CD4-positive, CD25-positive, alpha-beta regulatory T cell (primary cell): ENCODE results near the gene CELSR1. TPM values are rescaled to one million over a fixed set of nuclear protein-coding genes. Genes with fewer than 3 reads are reported as not detected.
A peak's percentile ranks its signal among the peaks of the same experiment; 100 is the strongest.

Experiments used
- ATAC-seq, 2 donors: fragments of 150-1000 bp; cut with Tn5 transposase; one replicate each; pipeline ENCODE4 v1.10.0; 2021; ENCODE audit warnings: low read depth in 2 of 2, moderate number of reproducible peaks in 2 of 2, moderate library complexity in 1 of 2
- DNase-seq, 3 donors: peaks; one replicate each; pipeline versions ENCODE4 v3.0.0 to v3.0.0-alpha.2; 2012 to 2022; ENCODE audit warnings: mixed read lengths in 1 of 3
- H3K27ac ChIP-seq: one replicate; pipeline ENCODE4 v1.7.0; 2013; ENCODE audit warnings: mild to moderate bottlenecking, low read length; ENCODE audit not compliant: insufficient read depth, poor library complexity, severe bottlenecking
- H3K27me3 ChIP-seq: one replicate; pipeline ENCODE4 v1.7.0; 2013; ENCODE audit warnings: low read length; ENCODE audit not compliant: control insufficient read depth, insufficient read depth
- H3K36me3 ChIP-seq: one replicate; pipeline ENCODE4 v1.7.0; 2013; ENCODE audit warnings: mild to moderate bottlenecking, low read length, moderate library complexity; ENCODE audit not compliant: control insufficient read depth, insufficient read depth
- H3K4me1 ChIP-seq: 2 replicates; pipeline ENCODE4 v1.7.0; 2013; ENCODE audit warnings: mild to moderate bottlenecking, low read length; ENCODE audit not compliant: insufficient read depth, control insufficient read depth, poor library complexity, severe bottlenecking
- H3K4me3 ChIP-seq: one replicate; pipeline ENCODE4 v1.7.0; 2013; ENCODE audit warnings: low read depth, mild to moderate bottlenecking, low read length, moderate library complexity
- H3K9me3 ChIP-seq, 2 experiments: 1 replicate in 1 of 2; 2 replicates in 1 of 2; pipeline ENCODE4 v1.7.0; 2013; ENCODE audit warnings: low read length in 2 of 2, mild to moderate bottlenecking in 1 of 2, moderate library complexity in 1 of 2; ENCODE audit not compliant: control insufficient read depth in 2 of 2
- H3K27ac Mint-ChIP-seq, 3 donors: one replicate each; pipeline ENCODE4 v1.8.0; 2020 to 2022; ENCODE audit warnings: mild to moderate bottlenecking in 3 of 3, mixed read lengths in 3 of 3, moderate library complexity in 2 of 3
- H3K27me3 Mint-ChIP-seq: one replicate; pipeline ENCODE4 v1.8.0; 2022; ENCODE audit warnings: mild to moderate bottlenecking, mixed read lengths
- H3K36me3 Mint-ChIP-seq: one replicate; pipeline ENCODE4 v1.8.0; 2020; ENCODE audit warnings: mixed read lengths
- H3K4me1 Mint-ChIP-seq, 4 donors: one replicate each; pipeline ENCODE4 v1.8.0; 2020 to 2022; ENCODE audit warnings: mixed read lengths in 4 of 4, mild to moderate bottlenecking in 1 of 4
- H3K4me3 Mint-ChIP-seq, 4 donors: one replicate each; pipeline ENCODE4 v1.8.0; 2020 to 2022; ENCODE audit warnings: mild to moderate bottlenecking in 4 of 4, mixed read lengths in 4 of 4, moderate library complexity in 3 of 4
- H3K9me3 Mint-ChIP-seq, 7 donors: one replicate each; pipeline ENCODE4 v1.8.0; 2020 to 2022; ENCODE audit warnings: mixed read lengths in 7 of 7, mild to moderate bottlenecking in 3 of 7, moderate library complexity in 2 of 7
- polyA plus RNA-seq, 4 donors: library from polyadenylated mRNA; unstranded; fragments of 300-500 nt; fragmentation: Illumina TruSeq; gene quantifications; one replicate each; pipeline ENCODE4 v1.2.3, GENCODE V29; 2021
- total RNA-seq: library from RNA; stranded (reverse); gene quantifications from one replicate; pipeline ENCODE4 v1.2.3, GENCODE V29; 2022

The CELSR1 gene
- total and polyA plus RNA-seq, 5 donors from 2014 or later = 0.10 to 1.4 (median 0.45) TPM; not detected in 1

DNA sequence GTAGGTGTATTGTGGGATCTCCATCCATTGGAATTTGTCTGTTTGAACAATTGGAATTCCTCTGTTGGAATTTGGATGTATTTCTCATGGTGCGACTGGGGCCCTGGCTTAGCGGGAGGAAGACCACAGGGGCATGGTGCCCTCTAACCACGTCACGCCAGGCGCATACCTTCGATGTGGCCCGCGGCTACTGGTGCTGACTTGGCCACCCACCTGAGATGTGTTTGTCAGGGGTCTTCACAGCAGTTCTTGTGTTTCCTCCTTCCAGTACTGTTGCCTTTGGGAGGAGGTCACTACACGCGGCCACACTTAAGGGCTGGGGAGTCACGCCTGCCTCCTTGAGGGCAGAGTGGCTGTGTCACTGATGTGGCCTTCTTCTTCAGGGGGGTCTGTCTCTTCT is 46.2 kb upstream of the CELSR1 start:
- no peaks in the 10 kb centered on the region for H3K9me3 ChIP-seq
- H3K27me3 ChIP-seq = no peaks in the 10 kb centered on the region
- no peak overlapping the region for H3K4me3 ChIP-seq
- ATAC-seq = no peak
- no peak overlapping the region for H3K27ac ChIP-seq
- peaks cover 0 to 56% (median 32%) of the 10 kb centered on the region in 4 donors for H3K4me1 Mint-ChIP-seq
- H3K36me3 ChIP-seq = no peaks in the 10 kb centered on the region
- H3K9me3 Mint-ChIP-seq = no peaks in the 10 kb centered on the region
- no peaks in the 10 kb centered on the region for H3K27me3 Mint-ChIP-seq
- peak overlapping the region in 2 of 4 donors; percentile 23 to 75 for H3K4me3 Mint-ChIP-seq
- peaks cover 27% of the 10 kb centered on the region for H3K4me1 ChIP-seq
- H3K36me3 Mint-ChIP-seq = no peaks in the 10 kb centered on the region
- no peak overlapping the region for H3K27ac Mint-ChIP-seq
- DNase-seq = no peak

DNA sequence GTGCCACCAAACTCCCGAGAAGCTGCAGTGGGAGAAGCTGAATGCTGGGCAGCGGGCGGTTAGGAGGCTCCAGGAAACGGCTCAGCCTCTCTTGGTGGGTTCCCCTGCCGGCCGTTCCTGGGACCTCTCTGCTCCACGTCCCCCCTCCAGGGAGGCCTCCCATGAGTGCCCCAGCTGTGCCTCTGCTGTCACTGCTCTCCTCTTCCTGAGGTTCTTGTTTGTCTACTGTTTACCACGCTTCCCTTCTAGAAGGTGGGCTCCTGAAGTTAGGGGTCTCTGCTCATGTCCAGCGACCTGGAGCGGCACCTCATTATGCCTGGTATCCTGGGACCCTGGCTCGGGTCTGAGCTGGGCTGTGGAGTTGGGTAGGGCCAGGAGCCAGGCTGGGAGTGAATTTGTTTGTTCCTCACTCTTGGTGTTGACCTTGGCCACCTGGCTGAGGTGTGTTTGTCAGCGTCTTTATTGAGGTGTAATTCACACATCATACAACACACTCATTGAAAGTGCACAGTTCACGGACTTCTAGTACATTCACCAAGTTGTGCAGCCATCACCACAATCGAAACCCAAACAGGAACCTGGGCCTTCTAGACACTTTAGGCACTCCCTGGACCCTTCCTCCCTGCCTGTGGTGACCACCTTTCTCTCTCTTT is 45.0 kb upstream of the CELSR1 start:
- Mint-ChIP-seq H3K27me3 (no peaks in the 10 kb centered on the region), H3K27ac (peak overlapping the region in 1 of 3 donors; percentile 51), H3K9me3 (peaks cover 0 to 1% (median 0%) of the 10 kb centered on the region in 7 donors), H3K36me3 (no peaks in the 10 kb centered on the region), H3K4me1 (peaks cover 0 to 58% (median 28%) of the 10 kb centered on the region in 4 donors), H3K4me3 (peak overlapping the region in 2 of 4 donors; percentile 47 to 75)
- ATAC-seq (no peak), DNase-seq (no peak)
- Histone ChIP-seq H3K27me3 (no peaks in the 10 kb centered on the region), H3K36me3 (no peaks in the 10 kb centered on the region), H3K9me3 (no peaks in the 10 kb centered on the region), H3K27ac (no peak overlapping the region), H3K4me3 (no peak overlapping the region), H3K4me1 (peaks cover 26% of the 10 kb centered on the region)

DNA sequence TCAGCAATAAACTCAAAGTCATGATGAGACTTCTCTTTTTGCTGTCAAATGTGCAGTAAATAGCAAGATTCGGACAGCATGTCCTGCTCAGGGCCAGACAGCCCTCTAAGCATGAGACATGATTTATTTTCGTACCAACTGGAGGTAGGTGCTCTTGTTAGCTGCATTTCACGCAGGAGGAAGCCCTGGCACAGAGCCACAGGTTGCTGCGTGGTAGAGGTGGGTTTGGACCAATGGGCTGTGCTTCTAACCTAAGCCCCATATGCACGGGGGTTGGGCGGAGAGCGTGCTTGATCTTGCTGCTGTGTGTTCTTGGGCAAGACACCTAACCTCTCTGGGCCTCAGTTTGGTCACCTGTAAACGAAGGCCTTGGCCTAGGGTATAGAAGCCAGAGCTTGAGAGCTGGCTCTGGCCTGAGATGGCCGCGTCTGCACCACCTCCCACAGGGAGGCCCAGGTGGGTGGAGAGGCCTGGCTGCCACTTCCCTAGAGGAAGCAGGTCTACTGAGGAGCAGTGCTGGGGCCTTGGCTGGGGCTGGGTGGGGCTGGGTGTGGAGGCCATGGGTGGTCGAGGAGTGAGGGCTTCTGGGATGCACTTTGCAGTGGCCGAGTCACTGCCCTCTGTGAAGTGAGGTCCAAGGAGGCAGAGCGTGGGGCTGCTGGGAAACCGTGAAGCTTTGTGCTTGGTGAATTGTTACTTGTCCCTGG is 44.3 kb upstream of the CELSR1 start:
- Histone ChIP-seq H3K4me3 (no peak overlapping the region), H3K27me3 (no peaks in the 10 kb centered on the region), H3K27ac (no peak overlapping the region), H3K9me3 (no peaks in the 10 kb centered on the region), H3K36me3 (no peaks in the 10 kb centered on the region), H3K4me1 (peaks cover 20% of the 10 kb centered on the region)
- Mint-ChIP-seq H3K4me1 (peaks cover 0 to 50% (median 22%) of the 10 kb centered on the region in 4 donors), H3K9me3 (peaks cover 0 to 1% (median 0%) of the 10 kb centered on the region in 7 donors), H3K27ac (peak overlapping the region in 2 of 3 donors; percentile 52 to 59), H3K27me3 (no peaks in the 10 kb centered on the region), H3K4me3 (peak overlapping the region in 2 of 4 donors; percentile 10 to 75), H3K36me3 (no peaks in the 10 kb centered on the region)
- ATAC-seq (no peak), DNase-seq (no peak)

DNA sequence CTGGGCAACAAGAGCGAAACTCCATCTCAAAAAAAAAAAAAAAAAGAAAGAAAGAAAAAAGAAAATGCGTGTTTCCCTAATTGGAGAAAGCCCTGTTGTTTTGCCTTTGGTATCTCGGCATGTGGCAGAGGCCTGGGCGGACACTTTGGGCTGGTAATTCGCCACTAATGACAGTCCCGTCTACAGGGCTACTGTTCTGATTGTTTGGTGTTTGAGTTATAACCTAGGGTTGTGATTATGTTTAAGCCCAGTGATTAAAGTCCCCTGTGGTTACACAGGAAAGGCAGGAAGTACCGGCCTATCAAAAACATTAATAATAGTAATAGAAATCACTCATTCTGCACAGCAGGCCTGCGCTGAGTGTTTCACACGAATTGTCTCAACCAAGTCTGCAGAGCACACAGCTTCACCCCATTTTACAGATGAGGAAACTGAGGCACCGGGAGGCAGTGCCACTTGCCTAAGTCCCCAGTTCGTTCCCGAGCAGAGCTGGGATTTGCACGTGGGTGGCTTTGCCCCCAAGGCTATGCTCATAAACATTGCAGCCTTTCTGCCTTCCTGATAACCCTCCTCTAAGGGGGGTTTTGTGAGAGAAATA is 43.6 kb upstream of the CELSR1 start:
- Mint-ChIP-seq H3K4me3 (peak overlapping the region in 2 of 4 donors; percentile 10 to 75), H3K27me3 (no peaks in the 10 kb centered on the region), H3K4me1 (peaks cover 0 to 50% (median 22%) of the 10 kb centered on the region in 4 donors), H3K9me3 (peaks cover 0 to 1% (median 0%) of the 10 kb centered on the region in 7 donors), H3K27ac (peak overlapping the region; percentile 14 to 59 (median 52)), H3K36me3 (no peaks in the 10 kb centered on the region)
- no peaks in the 10 kb centered on the region for H3K9me3 ChIP-seq
- no peak overlapping the region for H3K27ac ChIP-seq
- no peaks in the 10 kb centered on the region for H3K36me3 ChIP-seq
- ATAC-seq = no peak
- no peak overlapping the region for H3K4me3 ChIP-seq
- no peak for DNase-seq
- no peaks in the 10 kb centered on the region for H3K27me3 ChIP-seq
- peaks cover 26% of the 10 kb centered on the region for H3K4me1 ChIP-seq

GRCh38 chr22:46579751-46580449 is 42.5 kb upstream of the CELSR1 start:
- Mint-ChIP-seq H3K4me1 (peaks cover 0 to 59% (median 25%) of the 10 kb centered on the region in 4 donors), H3K27me3 (no peaks in the 10 kb centered on the region), H3K27ac (peak overlapping the region; percentile 67 to 90 (median 81)), H3K4me3 (peak overlapping the region; percentile 53 to 89 (median 78)), H3K36me3 (no peaks in the 10 kb centered on the region), H3K9me3 (peaks cover 0 to 1% (median 0%) of the 10 kb centered on the region in 7 donors)
- ATAC-seq (no peak), DNase-seq (no peak)
- Histone ChIP-seq H3K27ac (no peak overlapping the region), H3K36me3 (no peaks in the 10 kb centered on the region), H3K9me3 (no peaks in the 10 kb centered on the region), H3K27me3 (no peaks in the 10 kb centered on the region), H3K4me3 (no peak overlapping the region), H3K4me1 (peaks cover 35% of the 10 kb centered on the region)

DNA sequence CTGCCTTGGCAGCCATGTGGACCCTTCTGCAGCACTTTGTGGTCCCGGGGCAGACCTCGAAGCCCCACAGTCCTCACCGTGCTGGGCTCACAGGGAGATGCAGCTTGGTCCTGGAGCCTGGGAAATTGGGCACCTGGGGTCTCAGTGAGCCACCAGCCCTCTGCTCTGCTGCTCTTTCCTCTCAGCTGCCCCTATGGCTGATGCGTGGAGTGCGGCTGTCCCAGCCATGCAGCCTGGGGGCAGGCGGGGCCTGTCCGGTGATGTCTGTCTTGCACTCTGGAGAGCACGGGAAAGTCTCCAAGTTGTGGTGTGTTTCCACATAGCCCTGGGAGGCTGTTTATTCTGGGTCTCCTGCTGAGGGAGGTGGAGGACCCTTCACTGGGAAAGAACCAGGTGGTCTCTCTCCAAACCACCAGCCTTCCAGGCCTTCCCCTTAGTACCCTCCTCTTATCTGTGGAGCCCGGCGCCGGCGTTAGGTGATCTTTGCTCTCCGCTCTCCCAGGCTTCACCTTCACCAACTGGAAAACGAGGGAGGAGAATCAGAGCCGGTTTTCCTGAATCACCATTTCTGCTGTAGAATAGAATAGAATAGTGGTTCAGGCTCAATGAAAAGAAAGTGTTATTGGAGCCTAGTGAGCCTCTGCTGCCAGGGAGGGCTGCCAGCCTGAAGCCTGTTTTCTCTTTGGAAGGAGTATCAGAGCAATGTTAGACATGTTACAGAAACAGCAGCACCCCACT is 41.6 kb upstream of the CELSR1 start:
- Mint-ChIP-seq H3K27ac (peak overlapping the region in 2 of 3 donors; percentile 60 to 76), H3K9me3 (peaks cover 0 to 1% (median 0%) of the 10 kb centered on the region in 7 donors), H3K36me3 (no peaks in the 10 kb centered on the region), H3K4me1 (peaks cover 0 to 62% (median 25%) of the 10 kb centered on the region in 4 donors), H3K4me3 (peak overlapping the region; percentile 87 to 94 (median 90)), H3K27me3 (no peaks in the 10 kb centered on the region)
- Histone ChIP-seq H3K4me3 (no peak overlapping the region), H3K36me3 (no peaks in the 10 kb centered on the region), H3K27ac (no peak overlapping the region), H3K9me3 (no peaks in the 10 kb centered on the region), H3K27me3 (no peaks in the 10 kb centered on the region), H3K4me1 (peaks cover 35% of the 10 kb centered on the region)
- ATAC-seq (no peak), DNase-seq (no peak)
